ENCODE data around the gene ABCB9. TPM values are rescaled to one million over a fixed set of nuclear protein-coding genes. Genes with fewer than 3 reads are reported as not detected.

Gene ABCB9
- total RNA-seq, 1 donor from 2014 or later = 4.2 TPM

DNA sequence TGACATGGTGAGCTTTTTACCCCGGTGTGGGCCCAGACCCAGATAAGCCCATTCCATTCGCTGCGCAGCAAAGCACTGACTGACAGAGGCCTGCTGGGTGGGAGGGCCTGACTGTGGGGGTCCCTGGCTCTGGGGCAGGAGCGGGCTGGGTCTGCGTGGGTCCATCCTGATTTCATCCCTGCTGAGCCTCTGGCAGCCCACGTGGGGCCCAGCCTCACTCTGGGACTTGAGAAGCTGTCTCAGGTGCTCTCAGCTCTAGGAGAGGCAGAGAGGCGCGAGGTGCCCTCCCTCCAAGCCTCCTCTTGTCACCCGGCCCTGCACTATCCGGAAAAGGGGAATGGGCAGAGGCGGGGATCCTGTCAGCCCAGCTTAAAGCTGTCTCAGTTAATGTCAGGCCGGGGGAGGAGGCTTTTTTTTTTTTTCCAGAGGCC lies 927 bp downstream of the ABCB9 start:
- Histone ChIP-seq H3K9me3 (no peaks in the 10 kb centered on the region), H3K4me1 (peaks cover 36% of the 10 kb centered on the region), H3K4me3 (peak overlapping the region; percentile 58 to 64), H3K36me3 (no peaks in the 10 kb centered on the region), H3K27ac (peak overlapping the region; percentile 45), H3K27me3 (no peaks in the 10 kb centered on the region)
- intact Hi-C loops (cut with DNase I) = no loop called here
- DNase-seq (ENCODE audit: extremely low spot score in 2 of 2) = no peak
- TF ChIP-seq, protein P1, sequence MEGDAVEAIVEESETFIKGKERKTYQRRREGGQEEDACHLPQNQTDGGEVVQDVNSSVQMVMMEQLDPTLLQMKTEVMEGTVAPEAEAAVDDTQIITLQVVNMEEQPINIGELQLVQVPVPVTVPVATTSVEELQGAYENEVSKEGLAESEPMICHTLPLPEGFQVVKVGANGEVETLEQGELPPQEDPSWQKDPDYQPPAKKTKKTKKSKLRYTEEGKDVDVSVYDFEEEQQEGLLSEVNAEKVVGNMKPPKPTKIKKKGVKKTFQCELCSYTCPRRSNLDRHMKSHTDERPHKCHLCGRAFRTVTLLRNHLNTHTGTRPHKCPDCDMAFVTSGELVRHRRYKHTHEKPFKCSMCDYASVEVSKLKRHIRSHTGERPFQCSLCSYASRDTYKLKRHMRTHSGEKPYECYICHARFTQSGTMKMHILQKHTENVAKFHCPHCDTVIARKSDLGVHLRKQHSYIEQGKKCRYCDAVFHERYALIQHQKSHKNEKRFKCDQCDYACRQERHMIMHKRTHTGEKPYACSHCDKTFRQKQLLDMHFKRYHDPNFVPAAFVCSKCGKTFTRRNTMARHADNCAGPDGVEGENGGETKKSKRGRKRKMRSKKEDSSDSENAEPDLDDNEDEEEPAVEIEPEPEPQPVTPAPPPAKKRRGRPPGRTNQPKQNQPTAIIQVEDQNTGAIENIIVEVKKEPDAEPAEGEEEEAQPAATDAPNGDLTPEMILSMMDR (IDR thresholded peaks at IDR 0.05) = no peak
- TF ChIP-seq POLR2A (IDR thresholded peaks at IDR 0.05) (no peak), POLR2AphosphoS5 (IDR thresholded peaks at IDR 0.05; ENCODE audit: insufficient read depth in 1 of 2, low read depth in 1 of 2) (no peak)

DNA sequence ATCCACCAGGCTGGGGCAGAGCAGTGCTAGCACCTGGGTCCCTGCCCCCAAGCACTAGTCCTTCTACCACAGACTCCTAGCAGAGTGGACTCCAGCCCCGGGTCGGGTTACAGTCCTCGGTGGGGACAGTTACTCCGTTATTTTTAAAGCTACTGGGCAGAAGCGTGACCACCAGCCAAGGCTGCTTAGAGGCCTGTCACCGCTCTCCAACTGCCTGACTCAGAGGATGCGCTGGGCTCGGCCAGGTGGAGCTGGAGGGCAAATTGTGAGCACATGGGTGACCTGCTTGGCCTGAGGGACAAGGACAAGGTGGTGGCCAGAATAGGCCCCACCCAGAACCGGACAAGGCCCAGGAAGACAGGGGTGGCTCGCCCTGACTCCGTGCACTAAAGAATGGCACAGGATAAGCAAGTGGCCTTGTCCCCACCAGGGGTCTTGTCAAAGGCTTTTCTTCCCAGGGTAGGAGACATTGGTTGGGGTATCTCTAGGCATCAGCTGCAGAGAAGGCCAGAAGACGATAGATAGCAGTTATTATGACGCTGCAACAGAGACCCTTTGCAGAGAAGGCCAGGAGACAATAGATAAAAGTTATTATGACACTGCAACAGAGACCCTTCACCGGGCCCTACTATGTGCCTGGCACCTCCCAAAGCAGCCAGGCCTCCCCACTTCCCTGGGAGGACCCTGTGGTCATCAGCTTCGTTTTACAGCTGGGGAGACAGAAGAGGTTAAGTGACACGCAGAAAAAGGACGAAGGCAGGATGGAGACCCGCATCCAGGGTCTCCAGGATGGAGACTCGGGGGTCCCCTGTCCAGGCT lies 1.6 kb downstream of the ABCB9 start:
- peak overlapping the region; percentile 45 for H3K27ac ChIP-seq
- H3K4me3 ChIP-seq = peak overlapping the region in 1 of 2 donors; percentile 58
- intact Hi-C loops (cut with DNase I) = no loop called here
- peaks cover 36% of the 10 kb centered on the region for H3K4me1 ChIP-seq
- no peak for DNase-seq (ENCODE audit: extremely low spot score in 2 of 2)
- TF ChIP-seq POLR2A (IDR thresholded peaks at IDR 0.05) (no peak), POLR2AphosphoS5 (IDR thresholded peaks at IDR 0.05; ENCODE audit: insufficient read depth in 1 of 2, low read depth in 1 of 2) (no peak)
- TF ChIP-seq, protein P1 (IDR thresholded peaks at IDR 0.05) = no peak
- H3K9me3 ChIP-seq = no peaks in the 10 kb centered on the region
- H3K27me3 ChIP-seq = no peaks in the 10 kb centered on the region
- no peaks in the 10 kb centered on the region for H3K36me3 ChIP-seq

DNA sequence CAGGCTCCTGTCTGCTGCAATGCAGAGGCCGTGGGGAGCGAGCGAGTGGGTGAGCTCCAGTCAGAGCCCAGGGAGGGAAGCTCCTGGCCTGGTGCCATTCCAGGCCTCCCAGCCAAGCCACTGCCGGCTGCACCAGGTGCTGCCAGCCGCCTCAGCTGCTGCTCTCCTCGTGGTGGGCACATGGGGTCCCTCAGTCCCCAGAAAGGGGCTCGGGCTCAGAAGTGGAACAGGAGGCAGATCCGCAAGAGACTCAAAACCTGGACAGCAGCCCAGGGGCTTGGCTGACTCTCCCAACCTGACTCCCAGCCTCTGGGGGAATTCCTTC lies 2.4 kb downstream of the ABCB9 start:
- H3K36me3 ChIP-seq = no peaks in the 10 kb centered on the region
- H3K4me1 ChIP-seq = peaks cover 36% of the 10 kb centered on the region
- no peak overlapping the region for H3K27ac ChIP-seq
- TF ChIP-seq POLR2A (IDR thresholded peaks at IDR 0.05) (no peak), POLR2AphosphoS5 (IDR thresholded peaks at IDR 0.05; ENCODE audit: insufficient read depth in 1 of 2, low read depth in 1 of 2) (no peak)
- TF ChIP-seq, protein P1 (IDR thresholded peaks at IDR 0.05) = no peak
- DNase-seq (ENCODE audit: extremely low spot score in 2 of 2) = no peak
- intact Hi-C loops (cut with DNase I) = no loop called here
- no peaks in the 10 kb centered on the region for H3K27me3 ChIP-seq
- H3K9me3 ChIP-seq = no peaks in the 10 kb centered on the region
- no peak overlapping the region for H3K4me3 ChIP-seq

DNA sequence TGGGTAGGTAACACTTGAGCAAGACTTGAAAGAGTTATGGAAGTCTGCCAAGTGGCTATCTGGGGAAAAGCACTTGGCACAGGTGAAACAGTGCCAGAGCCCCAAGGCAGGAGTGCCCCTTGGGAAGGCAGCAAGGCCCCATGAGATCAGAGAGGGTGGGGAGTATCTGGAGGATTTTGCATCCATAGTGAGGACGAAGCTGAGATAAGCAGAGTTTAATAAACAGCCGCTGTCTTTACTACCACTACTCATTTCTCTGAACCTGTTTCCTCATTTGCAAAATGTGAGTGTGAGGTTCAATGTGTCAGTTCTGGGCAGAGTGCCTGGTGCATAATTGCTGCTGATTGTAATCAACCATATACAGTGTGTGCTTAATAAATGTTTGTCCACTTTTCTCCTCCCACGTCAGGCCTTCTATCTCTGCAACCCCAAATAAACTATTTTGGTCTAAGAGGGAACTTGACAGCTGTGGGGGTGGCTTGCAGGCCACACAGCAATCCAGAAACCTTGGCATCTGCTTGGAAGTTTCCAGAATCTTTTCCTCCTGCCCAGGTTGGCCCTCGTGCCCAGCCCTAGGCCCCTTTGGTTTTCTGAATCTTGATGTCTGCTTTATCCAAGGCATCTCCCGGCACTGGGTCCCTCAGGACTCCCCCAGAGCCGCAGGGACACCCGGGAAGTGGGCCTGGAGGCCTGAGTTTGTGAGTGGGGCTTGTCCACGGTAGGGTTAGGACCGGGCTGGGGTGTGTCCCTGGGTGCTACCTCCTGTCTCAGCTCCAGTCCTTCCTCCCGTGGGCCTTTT lies 4.5 kb downstream of the ABCB9 start:
- Histone ChIP-seq H3K4me3 (no peak overlapping the region), H3K9me3 (no peaks in the 10 kb centered on the region), H3K27ac (no peak overlapping the region), H3K27me3 (no peaks in the 10 kb centered on the region), H3K4me1 (peaks cover 34% of the 10 kb centered on the region), H3K36me3 (no peaks in the 10 kb centered on the region)
- TF ChIP-seq POLR2AphosphoS5 (IDR thresholded peaks at IDR 0.05; ENCODE audit: insufficient read depth in 1 of 2, low read depth in 1 of 2) (no peak), POLR2A (IDR thresholded peaks at IDR 0.05) (no peak)
- TF ChIP-seq, protein P1 (IDR thresholded peaks at IDR 0.05) = no peak
- intact Hi-C loops (cut with DNase I) = no loop called here
- no peak for DNase-seq (ENCODE audit: extremely low spot score in 2 of 2)
